Uterus (tissue), 4 donors: Measurements from ENCODE around the gene PDCD1LG2. TPM values are rescaled to one million over a fixed set of nuclear protein-coding genes. Genes with fewer than 3 reads are reported as not detected.
"Not testable (repeated sequence)": the region's sequence is repeated elsewhere in the genome, so short reads cannot be mapped to it uniquely, and the experiment has no call there.

ENCODE experiments used
- DNase-seq, 2 donors: peaks; one replicate each; pipeline ENCODE4 v3.0.0-alpha.2; 2019 to 2020
- H3K27ac ChIP-seq, 2 donors: fragments of 200-600 bp; sonication (generic); 1 replicate in 1 of 2; 2 replicates in 1 of 2; pipeline ENCODE4 v1.5.1; 2016 to 2018
- H3K27me3 ChIP-seq, 2 donors: fragments of 200-600 bp; sonication (generic); one replicate each; pipeline ENCODE4 v1.5.1; 2018 to 2019; ENCODE audit warnings: control low read depth in 1 of 2
- H3K36me3 ChIP-seq, 2 donors: fragments of 200-600 bp; sonication (generic); one replicate each; pipeline ENCODE4 v1.5.1; 2019; ENCODE audit warnings: control low read depth in 1 of 2
- H3K4me1 ChIP-seq, 2 donors: fragments of 200-600 bp; sonication (generic); one replicate each; pipeline ENCODE4 v1.5.1; 2018 to 2019; ENCODE audit warnings: control low read depth in 1 of 2
- H3K4me3 ChIP-seq, 2 donors: fragments of 200-600 bp; sonication (generic); 1 replicate in 1 of 2; 2 replicates in 1 of 2; pipeline ENCODE4 v1.5.1; 2018 to 2019; ENCODE audit warnings: mild to moderate bottlenecking in 1 of 2
- H3K9me3 ChIP-seq, 2 donors: fragments of 200-600 bp; sonication (generic); one replicate each; pipeline ENCODE4 v1.5.1; 2019; ENCODE audit warnings: control low read depth in 1 of 2
- POLR2A ChIP-seq, 2 donors: fragments of 450-650 bp; IDR thresholded peaks; one replicate each; pipeline ENCODE4 v1.6.1; 2016; ENCODE audit warnings: antibody characterized with exemption in 2 of 2, mild to moderate bottlenecking in 1 of 2, moderate library complexity in 1 of 2
- intact Hi-C: fragments of 100-400 bp; cut with DNase I; formaldehyde crosslinking; loops from one replicate; pipeline ENCODE4 v1.15.1; 2023; ENCODE audit warnings: low total_unique reads
- total RNA-seq, 4 donors: library from RNA; depleted of rRNA in 3 of 4; stranded (reverse); fragments of >200 nt in 3 of 4; gene quantifications; one replicate each; pipeline versions ENCODE4 v1.1.0 to v1.2.4, GENCODE V29; 2014 to 2023
- TF ChIP-seq, protein P1 (sequence below), 4 experiments: fragments of 200-600 bp in 2 of 4; fragments of 450-650 bp in 2 of 4; sonication (generic) in 2 of 4; IDR thresholded peaks; one replicate each; pipeline ENCODE4 v1.5.1; 2016 to 2019; ENCODE audit warnings: antibody characterized with exemption in 4 of 4, mild to moderate bottlenecking in 2 of 4, moderate library complexity in 1 of 4
- donor health status: DM: yes; HTN: yes; CAD: no.

Gene PDCD1LG2
- total RNA-seq, 4 donors from 2014 or later = 0.77 to 5.0 (median 1.6) TPM

DNA sequence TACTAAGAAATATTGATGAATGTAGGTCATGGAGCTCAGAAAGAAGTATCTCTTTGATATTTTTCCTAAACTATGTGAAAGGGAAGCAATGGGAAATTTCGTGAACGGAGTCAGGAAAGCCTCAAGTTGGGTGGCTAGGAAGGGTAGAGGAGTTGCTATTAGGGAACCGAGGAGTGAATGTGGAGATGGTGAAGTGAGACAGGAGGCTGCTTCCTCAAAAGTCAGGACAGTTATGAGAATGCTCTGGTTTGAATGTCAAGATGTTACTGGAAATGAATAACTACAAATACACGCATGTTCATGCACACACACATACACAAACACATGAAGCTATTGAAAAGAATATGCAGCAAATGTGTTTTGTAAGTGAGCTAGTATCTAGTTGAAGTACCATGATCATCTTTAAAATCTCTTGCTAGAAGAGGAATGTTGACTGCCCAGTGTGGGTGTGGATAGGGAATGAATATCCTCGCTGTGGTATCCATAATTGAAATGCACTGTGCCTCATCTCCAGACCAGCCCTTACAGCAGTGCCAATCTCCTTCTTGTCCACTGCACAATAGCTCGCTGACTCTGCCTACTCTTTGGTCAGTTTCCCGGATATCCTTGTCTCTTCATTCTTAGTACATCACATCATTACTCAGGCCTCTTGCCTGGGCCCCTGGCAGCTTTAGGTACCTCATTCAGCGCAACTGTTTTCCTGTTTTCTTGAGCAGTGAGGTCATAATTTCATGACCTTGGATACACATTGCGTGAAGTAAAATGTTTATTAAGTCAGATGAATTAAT, 21.9 kb upstream of the PDCD1LG2 start:
- no peak overlapping the region for H3K27ac ChIP-seq
- no peak for TF ChIP-seq POLR2A (IDR thresholded peaks at IDR 0.05)
- TF ChIP-seq, protein P1, sequence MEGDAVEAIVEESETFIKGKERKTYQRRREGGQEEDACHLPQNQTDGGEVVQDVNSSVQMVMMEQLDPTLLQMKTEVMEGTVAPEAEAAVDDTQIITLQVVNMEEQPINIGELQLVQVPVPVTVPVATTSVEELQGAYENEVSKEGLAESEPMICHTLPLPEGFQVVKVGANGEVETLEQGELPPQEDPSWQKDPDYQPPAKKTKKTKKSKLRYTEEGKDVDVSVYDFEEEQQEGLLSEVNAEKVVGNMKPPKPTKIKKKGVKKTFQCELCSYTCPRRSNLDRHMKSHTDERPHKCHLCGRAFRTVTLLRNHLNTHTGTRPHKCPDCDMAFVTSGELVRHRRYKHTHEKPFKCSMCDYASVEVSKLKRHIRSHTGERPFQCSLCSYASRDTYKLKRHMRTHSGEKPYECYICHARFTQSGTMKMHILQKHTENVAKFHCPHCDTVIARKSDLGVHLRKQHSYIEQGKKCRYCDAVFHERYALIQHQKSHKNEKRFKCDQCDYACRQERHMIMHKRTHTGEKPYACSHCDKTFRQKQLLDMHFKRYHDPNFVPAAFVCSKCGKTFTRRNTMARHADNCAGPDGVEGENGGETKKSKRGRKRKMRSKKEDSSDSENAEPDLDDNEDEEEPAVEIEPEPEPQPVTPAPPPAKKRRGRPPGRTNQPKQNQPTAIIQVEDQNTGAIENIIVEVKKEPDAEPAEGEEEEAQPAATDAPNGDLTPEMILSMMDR (IDR thresholded peaks at IDR 0.05) = no peak
- no peak overlapping the region for H3K4me3 ChIP-seq
- no peaks in the 10 kb centered on the region for H3K9me3 ChIP-seq
- no peaks in the 10 kb centered on the region for H3K36me3 ChIP-seq
- no peak for DNase-seq
- no peaks in the 10 kb centered on the region for H3K27me3 ChIP-seq
- intact Hi-C loops = no loop called here
- H3K4me1 ChIP-seq = no peaks in the 10 kb centered on the region

DNA sequence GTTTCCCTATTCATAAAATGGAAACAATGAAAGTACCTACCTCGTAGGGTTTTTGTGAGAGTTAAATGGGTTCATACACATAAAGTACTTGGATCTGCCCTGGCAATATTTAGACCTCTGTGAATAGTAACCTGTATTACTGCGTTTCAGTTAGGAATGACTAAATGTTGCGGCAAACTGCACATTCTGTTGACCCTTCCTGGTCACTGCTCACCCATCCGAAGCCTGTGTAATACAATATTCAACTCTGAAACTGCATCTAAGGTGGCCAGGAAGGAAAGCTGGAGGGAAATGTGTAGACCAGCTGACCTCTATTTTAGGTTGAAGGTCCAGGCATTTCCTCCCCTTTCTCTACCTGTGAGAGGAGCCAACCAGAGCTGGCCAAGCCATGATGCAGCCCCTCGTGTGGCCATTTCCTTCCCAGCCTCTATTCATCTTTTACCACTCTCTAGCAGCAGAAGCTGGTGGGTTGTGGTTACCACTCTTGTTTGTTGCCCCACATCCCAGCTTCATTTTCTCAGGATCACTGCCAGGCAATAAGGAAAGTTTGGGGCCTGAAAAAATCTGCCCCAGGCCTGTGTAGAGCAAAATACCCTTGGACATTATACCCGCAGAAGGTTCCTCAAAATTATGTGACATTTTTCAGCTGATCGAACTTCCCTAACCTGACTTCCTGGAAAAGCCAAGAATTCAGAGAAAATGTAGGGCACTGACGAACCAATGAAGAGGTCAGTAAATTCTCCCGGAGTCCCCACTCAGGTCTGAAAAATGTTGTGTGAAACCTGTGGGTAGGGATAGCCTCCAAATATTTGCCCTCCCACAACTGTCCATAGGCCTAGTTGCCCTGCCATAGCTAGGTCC, 20.5 kb upstream of the PDCD1LG2 start:
- H3K27ac ChIP-seq = no peak overlapping the region
- H3K36me3 ChIP-seq = no peaks in the 10 kb centered on the region
- TF ChIP-seq, protein P1 (IDR thresholded peaks at IDR 0.05) = no peak
- TF ChIP-seq POLR2A (IDR thresholded peaks at IDR 0.05) = no peak
- no peaks in the 10 kb centered on the region for H3K27me3 ChIP-seq
- no peak for DNase-seq
- H3K4me1 ChIP-seq = no peaks in the 10 kb centered on the region
- H3K9me3 ChIP-seq = no peaks in the 10 kb centered on the region
- intact Hi-C loops = no loop called here
- no peak overlapping the region for H3K4me3 ChIP-seq

DNA sequence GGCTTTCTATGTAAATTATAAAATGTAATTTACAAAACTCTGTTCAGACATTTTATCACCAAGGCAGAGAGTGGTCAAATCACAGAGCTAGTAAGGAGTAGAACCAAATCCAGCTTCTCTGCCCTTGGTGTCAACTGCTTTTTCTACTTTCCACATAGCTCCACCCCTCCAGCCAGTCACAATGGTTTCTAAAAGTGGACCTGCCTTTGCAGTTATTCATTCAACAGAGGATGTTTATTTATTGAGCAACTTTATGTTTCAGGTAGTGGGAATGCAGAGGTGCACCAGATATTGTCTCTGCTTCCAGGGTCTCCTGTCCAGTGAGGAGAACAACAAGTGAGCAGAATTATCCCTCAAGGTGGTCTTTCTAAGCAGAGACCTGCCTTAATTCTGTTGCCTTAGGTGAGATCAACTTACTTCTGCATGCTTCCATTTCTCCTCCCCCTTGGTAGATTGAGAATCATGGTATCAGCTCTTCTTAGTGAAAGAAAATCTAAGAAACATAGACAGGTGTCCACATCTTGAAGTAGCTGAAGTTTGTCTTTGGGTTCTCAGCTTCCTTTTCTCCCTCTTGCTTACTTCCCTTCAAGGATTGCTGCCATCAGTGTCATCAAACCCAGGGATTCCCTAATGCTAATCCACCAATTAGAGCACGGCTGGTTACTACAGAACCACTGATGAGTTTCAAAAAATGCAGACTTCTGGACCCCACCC, 17.2 kb upstream of the PDCD1LG2 start:
- no peak for TF ChIP-seq POLR2A (IDR thresholded peaks at IDR 0.05)
- TF ChIP-seq, protein P1 (IDR thresholded peaks at IDR 0.05) = no peak
- Histone ChIP-seq H3K4me1 (no peaks in the 10 kb centered on the region), H3K9me3 (no peaks in the 10 kb centered on the region), H3K27ac (no peak overlapping the region), H3K36me3 (no peaks in the 10 kb centered on the region), H3K27me3 (no peaks in the 10 kb centered on the region), H3K4me3 (no peak overlapping the region)
- DNase-seq = no peak
- intact Hi-C loops = no loop called here

DNA sequence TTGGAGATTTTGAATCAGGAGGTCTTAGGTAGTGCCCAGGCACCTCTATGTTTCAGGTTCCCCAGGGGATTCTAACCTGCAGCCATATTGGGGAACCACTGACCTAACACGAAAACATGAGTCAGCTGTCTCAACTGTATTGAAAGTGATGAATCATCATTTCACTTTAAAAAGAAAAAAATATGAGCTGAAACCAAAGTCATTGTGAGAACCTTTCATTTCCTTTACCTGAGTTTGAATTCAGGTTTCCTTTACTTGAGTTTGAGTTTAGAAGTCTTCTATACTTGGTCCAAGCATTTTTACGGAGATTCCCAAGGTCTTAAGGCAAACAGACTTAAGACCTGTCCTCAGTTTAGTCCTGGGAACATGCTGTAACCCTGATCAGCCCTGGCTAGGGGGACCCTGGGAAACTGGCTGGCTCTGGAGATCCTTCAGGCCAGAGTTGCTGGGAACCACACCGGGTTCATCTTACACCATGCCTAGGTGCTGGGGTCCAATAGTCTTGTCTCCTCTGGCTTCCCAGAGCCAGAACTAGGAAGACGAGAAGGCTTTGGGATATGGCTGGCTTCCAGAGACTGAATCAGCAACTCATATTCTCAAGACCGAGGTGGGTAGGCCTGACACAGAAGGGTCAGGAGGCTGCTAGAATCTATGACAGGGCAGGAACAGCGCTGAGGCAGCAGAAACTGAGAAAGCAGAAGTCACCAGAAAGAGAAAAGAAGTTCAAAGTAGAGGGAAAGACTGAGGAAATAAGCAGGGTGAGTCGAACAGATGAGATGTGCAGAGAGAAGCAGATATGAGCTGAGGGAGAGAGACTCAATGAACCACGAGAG, 16.4 kb upstream of the PDCD1LG2 start:
- no peaks in the 10 kb centered on the region for H3K4me1 ChIP-seq
- TF ChIP-seq POLR2A (IDR thresholded peaks at IDR 0.05) = no peak
- TF ChIP-seq, protein P1 (IDR thresholded peaks at IDR 0.05) = no peak
- no peak overlapping the region for H3K27ac ChIP-seq
- no peaks in the 10 kb centered on the region for H3K9me3 ChIP-seq
- no peak for DNase-seq
- intact Hi-C loops = no loop called here
- no peaks in the 10 kb centered on the region for H3K36me3 ChIP-seq
- H3K4me3 ChIP-seq = no peak overlapping the region
- no peaks in the 10 kb centered on the region for H3K27me3 ChIP-seq

GRCh38 chr9:5494765-5495164, 15.6 kb upstream of the PDCD1LG2 start:
- DNase-seq, H3K4me3 ChIP-seq, H3K9me3 ChIP-seq, intact Hi-C loops, H3K36me3 ChIP-seq, H3K27ac ChIP-seq, H3K27me3 ChIP-seq, H3K4me1 ChIP-seq: not testable (repeated sequence)
